Stimulated activated CD4-positive, alpha-beta T cell treated with anti-CD3 and anti-CD28 coated beads, Interleukin-15, amount 100 ng/mL, for 48 hours (primary cell): ENCODE data around the gene NUDT17.

Experiments used
- DNase-seq, 2 donors: peaks; one replicate each; pipeline ENCODE4 v3.0.0-alpha.2; 2020; ENCODE audit warnings: low read depth in 2 of 2

The NUDT17 gene

GRCh38 chr1:145891143-145891542 lies 45.7 kb downstream of the NUDT17 start:
- no peak for DNase-seq

- DNase-seq: peak; percentile 10 to 46
These were observed 46.4 kb downstream of the NUDT17 start for GRCh38 chr1:145891587-145892485.

- DNase-seq: no peak
These were observed 47.2 kb downstream of the NUDT17 start for GRCh38 chr1:145892486-145893087.

- no peak for DNase-seq
These were observed 48.1 kb downstream of the NUDT17 start for GRCh38 chr1:145893306-145894055.

GRCh38 chr1:145895471-145895870 lies 50.0 kb downstream of the NUDT17 start:
- no peak for DNase-seq

GRCh38 chr1:145897969-145898368 lies 52.5 kb downstream of the NUDT17 start:
- no peak for DNase-seq
